ENCODE measurements around the gene SEPTIN5.

SEPTIN5 gene

GRCh38 chr22:19674129-19674928 lies 40.0 kb upstream of the SEPTIN5 start:
- TF ChIP-seq GATA2 (IDR thresholded peaks at IDR 0.05; ENCODE audit: low read depth, low read length) (no peak), GATA3 (IDR thresholded peaks at IDR 0.05; ENCODE audit: low read depth, low read length) (no peak)

- TF ChIP-seq GATA2 (IDR thresholded peaks at IDR 0.05; ENCODE audit: low read depth, low read length) (no peak), GATA3 (IDR thresholded peaks at IDR 0.05; ENCODE audit: low read depth, low read length) (no peak)
These were observed 39.4 kb upstream of the SEPTIN5 start for GRCh38 chr22:19674929-19675253.

GRCh38 chr22:19675428-19675827 lies 38.9 kb upstream of the SEPTIN5 start:
- TF ChIP-seq GATA2 (IDR thresholded peaks at IDR 0.05; ENCODE audit: low read depth, low read length) (no peak), GATA3 (IDR thresholded peaks at IDR 0.05; ENCODE audit: low read depth, low read length) (no peak)

- TF ChIP-seq GATA2 (IDR thresholded peaks at IDR 0.05; ENCODE audit: low read depth, low read length) = no peak
- no peak for TF ChIP-seq GATA3 (IDR thresholded peaks at IDR 0.05; ENCODE audit: low read depth, low read length)
These were observed 35.3 kb upstream of the SEPTIN5 start for GRCh38 chr22:19678949-19679521.

- TF ChIP-seq GATA2 (IDR thresholded peaks at IDR 0.05; ENCODE audit: low read depth, low read length) = no peak
- TF ChIP-seq GATA3 (IDR thresholded peaks at IDR 0.05; ENCODE audit: low read depth, low read length) = no peak
These were observed 34.7 kb upstream of the SEPTIN5 start for GRCh38 chr22:19679522-19680101.

GRCh38 chr22:19680287-19680881 lies 33.9 kb upstream of the SEPTIN5 start:
- TF ChIP-seq GATA2 (IDR thresholded peaks at IDR 0.05; ENCODE audit: low read depth, low read length) = no peak
- no peak for TF ChIP-seq GATA3 (IDR thresholded peaks at IDR 0.05; ENCODE audit: low read depth, low read length)

- no peak for TF ChIP-seq GATA2 (IDR thresholded peaks at IDR 0.05; ENCODE audit: low read depth, low read length)
- TF ChIP-seq GATA3 (IDR thresholded peaks at IDR 0.05; ENCODE audit: low read depth, low read length) = no peak
These were observed 33.1 kb upstream of the SEPTIN5 start for GRCh38 chr22:19680911-19681862.

- TF ChIP-seq GATA2 (IDR thresholded peaks at IDR 0.05; ENCODE audit: low read depth, low read length) = no peak
- TF ChIP-seq GATA3 (IDR thresholded peaks at IDR 0.05; ENCODE audit: low read depth, low read length) = no peak
These were observed 32.4 kb upstream of the SEPTIN5 start for GRCh38 chr22:19681863-19682245.

GRCh38 chr22:19686946-19687345 lies 27.4 kb upstream of the SEPTIN5 start:
- TF ChIP-seq GATA3 (IDR thresholded peaks at IDR 0.05; ENCODE audit: low read depth, low read length) (no peak), GATA2 (IDR thresholded peaks at IDR 0.05; ENCODE audit: low read depth, low read length) (no peak)

GRCh38 chr22:19687561-19688300 lies 26.6 kb upstream of the SEPTIN5 start:
- TF ChIP-seq GATA2 (IDR thresholded peaks at IDR 0.05; ENCODE audit: low read depth, low read length) (no peak), GATA3 (IDR thresholded peaks at IDR 0.05; ENCODE audit: low read depth, low read length) (no peak)

- no peak for TF ChIP-seq GATA3 (IDR thresholded peaks at IDR 0.05; ENCODE audit: low read depth, low read length)
- TF ChIP-seq GATA2 (IDR thresholded peaks at IDR 0.05; ENCODE audit: low read depth, low read length) = no peak
These were observed 25.7 kb upstream of the SEPTIN5 start for GRCh38 chr22:19688301-19689290.

- no peak for TF ChIP-seq GATA3 (IDR thresholded peaks at IDR 0.05; ENCODE audit: low read depth, low read length)
- no peak for TF ChIP-seq GATA2 (IDR thresholded peaks at IDR 0.05; ENCODE audit: low read depth, low read length)
These were observed 24.9 kb upstream of the SEPTIN5 start for GRCh38 chr22:19689408-19689807.

Data from SH-SY5Y (cell line).